RPMI7951 (cell line): ENCODE results near the gene ZDHHC14. TPM values are rescaled to one million over a fixed set of nuclear protein-coding genes. Genes with fewer than 3 reads are reported as not detected.
"Not testable (repeated sequence)": the region's sequence is repeated elsewhere in the genome, so short reads cannot be mapped to it uniquely, and the experiment has no call there.

Experiments
- DNase-seq: peaks from one replicate; pipeline ENCODE4 v3.0.0-alpha.2; 2012; ENCODE audit warnings: low read depth
- total RNA-seq: library from RNA; depleted of rRNA; stranded (reverse); fragments of >200 nt; shearing (Covaris generic); gene quantifications from 2 replicates; pipeline ENCODE4 v1.2.3, GENCODE V29; 2014

Gene ZDHHC14
- total RNA-seq, 1 experiment from 2014 or later = 1.8 TPM

DNA sequence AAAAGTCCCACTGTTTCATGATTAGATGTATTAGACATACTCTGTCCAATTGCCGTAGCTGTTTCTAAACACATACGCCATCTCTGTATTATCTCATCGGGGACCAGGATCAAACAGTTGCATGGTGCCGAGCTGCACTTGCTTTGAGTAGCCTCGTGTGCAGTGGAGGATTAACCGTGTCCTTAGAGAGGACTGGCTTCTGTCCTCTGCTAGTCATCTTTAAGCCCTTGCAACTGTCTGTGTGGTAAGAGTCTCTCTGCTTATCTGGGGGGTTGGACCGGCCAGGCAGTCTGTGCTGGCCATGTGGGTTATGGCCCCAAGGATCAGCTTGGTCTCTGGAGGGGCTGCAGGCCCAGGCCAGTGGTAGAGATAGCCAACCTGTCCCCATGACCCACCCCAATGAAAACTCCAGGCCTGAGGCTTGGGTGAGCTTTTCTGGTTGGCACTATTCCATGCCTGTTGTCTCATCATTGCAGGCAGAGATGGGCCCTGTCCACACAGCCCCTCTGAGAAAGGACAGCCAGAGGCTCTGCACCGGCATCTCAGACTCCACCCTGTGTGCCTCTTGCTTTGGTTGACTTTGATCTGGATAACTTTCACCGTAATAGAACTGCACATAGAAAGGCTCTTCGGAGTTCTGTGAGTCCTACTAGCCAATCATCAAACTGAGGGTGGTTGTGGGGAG lies 304.7 kb downstream of the ZDHHC14 start:
- no peak for DNase-seq

DNA sequence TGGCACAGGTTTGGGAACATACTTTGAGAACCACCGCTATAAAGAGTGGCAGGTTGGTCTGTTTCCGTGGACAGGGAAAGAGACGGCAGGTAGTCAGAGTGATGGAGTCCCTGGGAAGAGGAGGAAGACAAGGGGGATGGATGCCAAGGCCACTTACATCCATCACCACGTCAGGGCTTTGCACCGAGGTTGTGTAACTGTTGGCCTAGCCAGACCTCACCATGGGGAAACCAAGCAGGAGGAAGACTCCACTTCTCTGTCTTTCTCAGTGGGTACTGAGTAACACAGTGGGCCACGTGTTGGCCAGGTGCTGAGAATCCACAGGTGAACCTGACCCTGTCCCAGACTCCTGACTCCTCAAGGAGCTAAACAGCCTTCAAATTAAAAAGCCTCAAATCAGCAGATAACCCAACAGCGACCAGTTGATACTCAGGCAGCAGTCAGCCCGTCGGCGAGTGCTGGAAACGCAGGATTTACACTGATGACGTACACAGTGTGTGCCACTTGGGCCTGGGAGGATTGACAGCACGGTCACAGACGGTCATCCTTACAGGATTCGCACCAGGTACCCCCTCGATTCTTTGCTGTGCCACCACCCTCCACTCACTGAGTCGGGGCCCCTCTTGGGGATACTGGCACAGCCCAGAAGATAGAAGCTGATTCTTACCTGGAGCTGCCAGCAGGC lies 307.4 kb downstream of the ZDHHC14 start:
- no peak for DNase-seq

DNA sequence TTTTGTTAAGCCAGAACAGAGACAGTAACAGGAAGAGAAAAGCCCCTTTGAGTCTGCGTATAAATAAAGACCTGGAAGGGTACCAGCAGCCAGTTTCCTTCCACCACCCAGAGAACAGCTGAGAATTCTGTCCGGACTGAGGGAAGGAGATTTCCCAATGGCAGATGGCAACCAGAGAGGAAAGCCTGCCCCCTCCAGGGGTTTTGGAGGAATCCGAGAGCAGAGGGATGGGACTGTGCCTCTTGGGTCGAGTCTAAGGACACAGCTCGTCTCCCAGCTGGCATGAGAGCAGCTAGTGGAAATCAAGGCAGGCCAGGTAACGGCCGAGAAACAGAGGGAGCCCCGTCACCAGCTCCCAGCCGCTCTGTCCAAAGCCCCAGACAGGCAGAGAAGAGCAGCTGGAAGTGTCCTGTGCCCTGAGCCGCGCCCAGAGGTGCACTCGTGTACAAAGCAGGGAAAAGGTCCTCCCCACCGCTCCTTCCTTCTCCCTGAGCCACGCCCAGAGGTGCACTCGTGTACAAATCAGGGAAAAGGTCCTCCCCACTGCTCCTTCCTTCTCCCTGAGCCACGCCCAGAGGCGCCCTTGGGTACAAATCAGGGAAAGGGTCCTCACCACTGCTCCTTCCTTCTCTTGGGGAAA lies 308.1 kb downstream of the ZDHHC14 start:
- DNase-seq = no peak

DNA sequence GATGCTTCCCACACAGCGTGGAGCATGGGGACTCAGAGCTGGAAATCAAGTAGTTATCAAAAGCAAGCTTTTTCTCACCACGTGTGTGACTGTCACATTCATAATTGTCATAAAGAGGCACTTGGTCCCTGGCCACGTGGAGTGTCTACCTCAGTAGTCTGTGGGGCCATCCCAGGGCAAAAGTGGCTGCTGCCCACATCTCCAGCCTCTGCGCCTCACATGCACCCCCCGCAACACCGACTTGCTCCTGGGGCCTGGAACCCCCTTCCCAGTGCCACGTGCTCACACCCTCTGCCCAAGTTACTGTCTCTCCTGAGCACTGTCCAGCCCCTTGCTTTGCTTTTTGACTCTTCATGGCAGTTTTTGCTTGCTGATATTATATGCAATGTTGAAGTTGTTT lies 308.9 kb downstream of the ZDHHC14 start:
- no peak for DNase-seq

DNA sequence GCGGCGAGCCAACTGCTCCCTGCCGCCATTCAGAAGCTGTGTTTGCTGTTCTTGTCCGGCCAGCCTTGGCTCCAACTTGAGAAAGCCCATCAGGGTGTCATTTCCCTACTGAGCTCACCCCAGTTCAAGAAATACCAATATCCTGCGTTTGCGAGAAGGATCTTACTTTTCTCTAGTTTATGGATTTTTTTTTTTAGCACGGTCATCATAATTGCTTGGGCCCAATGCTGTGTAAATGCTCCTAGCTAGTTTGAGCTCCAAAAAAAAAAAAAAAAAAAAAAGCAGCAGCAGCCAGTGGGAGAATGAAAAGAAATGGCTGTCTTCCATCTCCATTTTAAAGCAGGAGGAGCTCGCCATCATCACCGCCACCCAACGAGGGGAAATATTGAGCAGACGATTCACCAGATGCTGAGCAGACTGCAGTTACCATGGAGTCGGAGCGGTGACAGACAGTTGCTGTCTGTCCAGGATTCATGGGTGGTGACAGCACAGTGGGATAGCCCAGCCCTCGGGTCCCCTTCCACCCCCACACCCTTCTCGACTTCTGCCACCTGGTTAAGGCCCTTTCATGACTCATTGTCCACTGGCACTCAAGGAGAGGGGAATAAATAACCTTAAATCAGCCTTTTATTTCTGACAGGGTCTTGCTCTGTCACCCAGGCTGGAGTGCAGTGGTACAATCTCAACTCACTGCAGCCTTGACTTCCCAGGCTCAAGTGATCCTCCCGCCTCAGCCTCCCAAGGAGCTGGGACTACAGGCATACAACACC lies 309.6 kb downstream of the ZDHHC14 start:
- no peak for DNase-seq

DNA sequence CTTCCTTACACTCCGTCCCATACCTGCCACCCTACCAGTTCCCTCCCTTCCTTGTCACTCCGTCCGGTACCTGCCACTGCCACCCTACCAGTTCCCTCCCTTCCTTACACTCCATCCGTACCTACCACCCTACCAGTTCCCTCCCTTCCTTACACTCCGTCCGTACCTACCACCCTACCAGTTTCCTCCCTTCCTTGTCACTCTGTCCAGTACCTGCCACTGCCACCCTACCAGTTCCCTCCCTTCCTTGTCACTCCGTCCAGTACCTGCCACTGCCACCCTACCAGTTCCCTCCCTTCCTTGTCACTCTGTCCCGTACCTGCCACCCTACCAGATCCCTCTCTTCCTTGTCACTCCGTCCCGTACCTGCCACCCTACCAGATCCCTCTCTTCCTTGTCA lies 310.6 kb downstream of the ZDHHC14 start:
- DNase-seq = not testable (repeated sequence)

DNA sequence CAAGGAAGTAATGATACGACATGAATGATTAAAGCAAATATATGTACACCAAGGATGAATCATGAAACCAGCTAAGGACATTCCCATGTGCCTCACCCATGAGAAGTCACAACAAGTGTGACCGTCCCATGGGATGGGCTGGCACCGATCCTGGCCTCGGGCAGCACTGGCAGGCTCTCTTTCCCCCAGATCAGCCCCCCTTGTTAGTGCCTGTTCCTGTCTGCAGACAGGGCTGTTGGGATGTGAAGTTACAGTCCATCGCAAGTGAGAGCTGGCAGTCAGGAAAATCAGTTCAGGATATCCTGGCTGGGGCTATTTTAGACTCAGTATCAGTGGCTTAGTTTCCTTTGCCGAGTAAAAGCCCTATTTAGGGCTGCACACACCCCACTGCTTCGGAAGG lies 312.9 kb downstream of the ZDHHC14 start:
- DNase-seq = no peak

DNA sequence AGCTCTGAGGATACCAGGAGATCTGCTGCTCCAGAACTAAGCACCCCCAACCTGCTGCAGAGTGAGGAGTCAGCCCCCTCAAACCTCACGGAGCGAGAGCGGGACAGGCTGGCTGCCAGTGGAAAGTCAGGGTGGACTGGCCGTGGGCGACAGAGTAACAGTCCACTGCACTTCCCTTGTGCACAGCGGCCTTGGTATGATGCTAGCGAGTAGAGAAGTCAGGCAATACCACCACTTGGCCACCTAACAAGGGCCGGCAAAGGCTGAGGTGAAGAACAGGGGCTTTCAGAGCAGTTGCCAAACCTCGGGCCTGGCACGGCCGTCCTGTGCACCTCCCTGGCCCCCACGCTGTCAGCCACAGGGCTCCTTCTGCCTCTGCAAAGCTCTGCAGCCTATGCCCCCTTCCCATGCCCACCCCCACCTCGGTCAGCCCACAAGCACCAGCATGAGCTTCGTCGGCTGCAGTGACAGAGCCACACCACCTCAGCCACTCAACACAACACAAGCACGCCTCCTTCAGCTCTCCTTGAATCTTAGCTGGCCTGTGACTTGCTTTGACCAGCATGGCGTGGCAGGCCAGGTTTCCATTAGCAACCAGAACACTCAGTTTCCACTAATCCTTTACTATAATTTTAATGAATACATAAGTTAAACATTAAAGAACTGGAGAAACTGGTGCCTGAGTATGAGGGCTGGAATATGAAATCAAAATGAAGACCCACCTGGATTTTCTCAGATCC lies 314.5 kb downstream of the ZDHHC14 start:
- no peak for DNase-seq

DNA sequence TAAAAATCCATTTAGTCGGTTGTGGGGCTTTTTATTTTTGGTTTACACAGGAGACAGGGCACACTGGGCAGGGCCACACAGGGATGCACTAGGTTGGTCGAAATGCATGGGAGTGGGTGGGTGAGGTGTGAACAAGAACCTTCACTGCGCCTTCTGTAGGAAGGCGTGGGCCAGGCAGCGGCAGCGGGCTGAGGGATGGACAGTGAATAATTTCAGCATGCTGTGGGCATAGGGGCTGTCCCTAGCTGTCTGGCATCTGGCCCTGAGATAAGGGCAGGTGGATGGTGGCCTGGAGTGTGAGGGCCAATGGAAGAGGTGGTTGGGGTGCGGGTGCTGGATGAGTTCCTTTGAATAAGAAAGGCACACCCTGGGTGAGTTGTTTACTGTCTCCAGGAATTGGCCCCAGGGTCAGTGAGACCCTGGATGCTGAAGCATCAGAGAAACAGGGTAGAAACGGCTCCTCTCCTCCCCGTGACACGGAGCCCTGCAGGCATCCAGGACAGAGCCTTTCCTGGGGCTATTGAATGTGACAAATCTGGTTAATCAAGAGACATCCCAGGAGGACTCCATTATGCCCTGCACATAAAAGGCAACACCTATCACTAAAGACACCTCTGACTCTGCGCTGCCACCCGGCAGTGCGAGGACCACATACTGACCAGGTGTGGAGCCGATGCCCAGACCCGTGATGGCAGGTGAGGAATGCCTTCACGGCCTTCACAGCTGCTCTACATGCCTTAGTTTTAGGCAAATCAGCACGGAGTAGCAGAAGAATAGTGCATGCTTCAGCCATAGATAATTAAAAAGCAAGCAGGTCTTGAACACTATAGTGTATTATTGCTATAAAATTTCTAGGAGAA lies 319.0 kb downstream of the ZDHHC14 start:
- no peak for DNase-seq

DNA sequence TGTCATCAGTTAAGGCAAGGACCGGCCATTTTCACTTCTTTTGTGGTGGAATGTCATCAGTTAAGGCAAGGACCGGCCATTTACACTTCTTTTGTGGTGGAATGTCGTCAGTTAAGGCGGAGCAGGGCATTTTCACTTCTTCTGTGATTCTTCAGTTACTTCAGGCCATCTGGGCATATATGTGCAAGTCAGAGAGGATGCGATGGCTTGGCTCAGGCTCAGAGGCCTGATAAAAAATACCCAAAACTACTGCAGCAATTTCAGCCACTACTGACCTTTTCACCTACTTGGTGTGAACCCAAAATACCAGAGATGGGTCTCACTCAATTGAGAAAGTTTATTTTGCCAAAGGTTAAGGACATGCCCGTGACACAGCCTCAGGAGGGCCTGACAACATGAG lies 325.4 kb downstream of the ZDHHC14 start:
- not testable (repeated sequence) for DNase-seq

DNA sequence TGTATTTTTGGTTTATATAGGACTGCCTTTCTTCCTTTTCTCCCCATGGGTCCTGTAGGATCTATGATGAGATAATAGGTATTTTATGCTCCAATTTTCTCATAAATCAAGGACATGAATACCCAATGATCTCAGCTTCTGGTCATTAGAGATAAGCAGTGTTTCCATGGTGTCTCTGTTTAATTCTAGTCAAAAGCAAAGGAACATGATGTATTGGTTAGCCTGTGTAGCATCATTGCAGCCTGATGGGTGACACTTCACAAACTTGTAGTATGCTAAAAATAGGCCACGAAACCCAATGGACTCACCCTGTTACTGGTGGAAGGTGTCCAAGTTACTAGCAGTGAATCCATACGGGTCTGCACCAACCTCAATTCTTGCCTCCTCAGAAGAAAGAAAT lies 325.9 kb downstream of the ZDHHC14 start:
- DNase-seq = no peak

DNA sequence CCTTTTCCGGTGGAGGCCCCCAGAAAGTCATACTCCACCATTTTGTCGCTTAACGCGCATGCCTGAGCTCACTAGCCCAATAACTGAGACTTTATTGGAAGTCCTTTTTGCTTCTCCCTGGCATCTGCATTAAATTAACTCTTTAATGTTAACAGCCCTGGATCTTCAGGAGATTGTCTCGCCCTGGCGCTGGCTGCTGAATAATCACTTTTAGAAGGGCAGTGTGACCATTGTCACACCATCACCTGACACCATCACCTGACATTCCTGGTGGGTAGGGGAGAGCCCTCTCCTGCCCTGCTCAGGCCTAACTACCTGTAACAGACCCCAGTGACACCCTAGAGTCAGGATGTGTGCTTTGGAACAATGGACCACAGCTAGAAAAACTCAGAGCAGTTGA lies 326.6 kb downstream of the ZDHHC14 start:
- no peak for DNase-seq

DNA sequence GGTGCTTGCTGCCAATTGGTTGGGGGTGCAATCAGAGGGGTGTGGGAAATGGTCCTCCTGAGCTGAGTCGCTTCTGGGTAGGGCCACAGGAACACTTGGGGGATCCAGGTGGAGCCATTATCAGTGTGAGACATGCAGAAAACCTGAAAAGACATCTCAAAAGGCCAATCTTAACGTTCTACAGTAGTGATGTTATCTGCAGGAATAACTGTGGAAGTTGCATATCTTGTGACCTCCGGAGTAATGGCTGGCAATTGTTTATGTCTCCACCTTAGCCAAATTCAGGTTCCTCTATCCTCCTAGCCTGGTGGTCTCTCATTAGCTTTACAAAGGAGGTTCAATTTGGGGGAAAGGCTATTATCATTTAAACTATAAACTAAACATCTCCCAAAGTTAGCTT lies 327.2 kb downstream of the ZDHHC14 start:
- no peak for DNase-seq

DNA sequence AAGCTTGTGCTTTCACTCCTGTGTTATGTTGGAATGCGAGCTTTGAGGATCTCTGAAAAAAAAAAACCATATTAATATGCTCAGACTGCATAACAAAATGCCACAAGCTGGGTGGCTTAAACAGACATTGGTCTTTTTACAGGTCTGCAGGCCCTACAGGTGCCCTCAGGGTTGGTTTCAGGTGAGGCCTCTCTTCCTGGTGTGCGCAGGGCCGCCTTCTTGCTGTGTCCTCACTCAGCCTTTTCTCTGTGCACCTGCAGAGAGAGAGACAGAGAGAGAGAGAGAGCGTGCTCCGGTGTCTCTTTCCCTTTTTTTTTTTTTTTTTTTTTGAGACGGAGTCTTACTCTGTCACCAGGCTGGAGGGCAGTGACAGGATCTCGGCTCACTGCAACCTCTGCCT lies 327.9 kb downstream of the ZDHHC14 start:
- no peak for DNase-seq

DNA sequence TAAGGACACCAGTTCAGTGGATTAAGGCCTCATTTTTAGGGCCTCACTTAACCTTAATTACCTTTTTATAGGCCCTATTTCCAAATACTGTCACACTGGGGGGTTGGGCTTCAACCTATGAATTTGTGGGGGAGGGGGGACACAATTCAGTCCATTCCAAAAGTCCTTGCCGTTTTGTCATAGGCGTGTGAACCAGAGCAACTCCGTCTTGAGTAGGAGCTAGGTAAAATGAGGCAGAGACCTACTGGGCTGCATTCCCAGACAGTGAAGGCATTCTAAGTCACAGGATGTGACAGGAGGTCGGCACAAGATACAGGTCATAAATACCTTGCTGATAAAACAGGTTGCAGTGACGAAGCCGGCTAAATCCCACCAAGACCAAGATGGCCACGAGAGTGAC lies 328.6 kb downstream of the ZDHHC14 start:
- DNase-seq = no peak

DNA sequence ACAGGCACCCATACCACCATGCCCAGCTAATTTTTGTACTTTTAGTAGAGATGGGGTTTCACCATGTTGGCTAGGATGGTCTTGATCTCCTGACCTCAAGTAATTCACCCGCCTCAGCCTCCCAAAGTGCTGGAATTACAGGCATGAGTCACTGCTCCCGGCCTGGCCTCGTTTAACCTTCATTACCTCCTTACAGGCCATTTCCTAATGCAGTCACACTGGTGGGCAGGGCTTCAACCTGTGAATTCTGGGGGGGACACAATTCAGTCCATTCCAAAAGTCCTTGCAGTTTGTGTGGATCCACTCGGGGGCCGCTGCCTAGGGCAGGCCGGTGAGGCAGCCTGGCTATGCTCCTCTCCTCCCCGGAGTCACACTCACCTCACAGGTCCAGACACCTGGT lies 329.6 kb downstream of the ZDHHC14 start:
- DNase-seq = no peak

DNA sequence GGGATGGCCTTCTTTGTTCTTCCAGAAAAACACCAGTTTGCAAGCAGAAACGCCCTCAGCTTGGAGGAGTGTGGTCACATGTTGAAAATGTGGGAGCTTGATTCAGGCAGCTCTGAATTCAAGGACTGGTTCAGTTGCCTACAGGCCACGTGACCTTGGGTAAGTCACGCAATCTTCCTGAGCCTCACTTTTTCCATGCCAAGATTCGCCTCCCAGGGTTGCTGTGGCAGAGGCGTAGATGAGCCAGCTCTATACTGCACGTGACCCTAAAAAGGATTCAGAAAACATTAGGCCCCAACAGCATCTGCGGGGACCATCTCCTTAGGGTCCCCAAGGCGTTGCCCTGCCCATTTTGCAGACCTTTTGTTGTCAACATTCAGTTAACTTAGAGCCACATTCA lies 330.1 kb downstream of the ZDHHC14 start:
- peak; percentile 32 for DNase-seq

DNA sequence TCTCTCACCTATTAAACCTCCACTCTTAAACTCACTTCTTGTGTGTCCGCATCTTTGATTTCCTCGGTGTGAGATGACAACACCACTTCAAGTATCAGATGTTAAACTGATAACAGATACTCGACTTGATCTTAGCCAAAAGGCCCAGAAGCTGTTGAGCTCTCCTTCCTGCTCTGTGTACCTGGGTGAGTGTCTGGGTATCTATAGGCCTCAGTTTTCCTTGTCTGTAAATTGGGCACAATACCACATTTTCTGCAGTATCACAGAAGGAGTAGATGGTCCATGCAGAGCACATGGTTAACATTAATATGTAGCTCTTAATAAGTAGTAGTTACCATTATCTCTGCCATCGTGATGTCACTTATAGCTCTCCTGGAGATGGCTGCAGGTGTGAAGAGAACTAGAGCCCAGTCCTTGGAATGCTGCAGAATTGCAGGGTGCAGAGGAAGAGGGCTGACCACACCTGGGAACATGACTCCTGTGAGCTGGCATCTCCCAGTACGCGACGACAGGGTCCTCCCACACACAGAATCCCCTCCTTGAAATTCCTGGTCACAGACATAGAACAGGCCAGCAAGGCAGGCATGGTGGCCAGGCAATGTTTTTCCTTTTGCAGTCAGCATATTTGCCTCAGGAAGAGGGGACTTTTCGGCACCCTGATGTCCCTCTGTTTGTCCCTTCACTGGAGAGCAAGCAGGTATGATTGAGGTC lies 331.8 kb downstream of the ZDHHC14 start:
- no peak for DNase-seq

DNA sequence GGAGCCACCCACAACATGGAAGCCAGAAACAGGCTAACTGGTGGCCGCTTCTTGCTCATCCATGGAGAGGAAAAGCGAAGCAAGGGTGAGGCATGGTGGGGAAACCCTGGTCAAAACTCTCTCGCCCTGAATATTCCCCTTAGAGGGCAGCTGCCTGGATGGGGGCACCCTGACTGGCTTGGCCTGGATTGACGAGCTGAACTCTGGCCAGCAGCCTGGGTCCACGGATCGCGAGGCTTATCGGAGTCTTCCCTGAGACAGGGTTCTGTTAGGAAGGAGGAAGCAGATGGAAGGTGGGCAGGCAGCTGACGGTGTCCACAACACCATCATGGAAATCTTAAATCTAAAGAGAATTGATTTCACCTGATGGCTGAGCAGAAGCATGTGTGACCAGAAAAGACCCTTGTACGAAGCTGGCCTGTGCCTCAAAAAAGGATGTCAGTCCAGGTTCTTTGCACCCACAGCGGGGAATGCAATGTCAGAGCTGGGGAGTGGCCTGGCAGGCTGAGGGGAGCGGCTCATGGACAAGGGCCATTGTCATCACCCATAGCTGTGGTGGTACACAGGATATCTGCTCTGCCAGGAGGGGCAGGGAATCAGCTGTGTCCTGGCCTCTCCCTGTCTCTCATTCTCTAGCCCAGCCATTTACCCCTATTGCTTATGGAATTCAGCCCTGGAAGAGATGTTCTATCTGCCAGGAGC lies 332.6 kb downstream of the ZDHHC14 start:
- DNase-seq = no peak

DNA sequence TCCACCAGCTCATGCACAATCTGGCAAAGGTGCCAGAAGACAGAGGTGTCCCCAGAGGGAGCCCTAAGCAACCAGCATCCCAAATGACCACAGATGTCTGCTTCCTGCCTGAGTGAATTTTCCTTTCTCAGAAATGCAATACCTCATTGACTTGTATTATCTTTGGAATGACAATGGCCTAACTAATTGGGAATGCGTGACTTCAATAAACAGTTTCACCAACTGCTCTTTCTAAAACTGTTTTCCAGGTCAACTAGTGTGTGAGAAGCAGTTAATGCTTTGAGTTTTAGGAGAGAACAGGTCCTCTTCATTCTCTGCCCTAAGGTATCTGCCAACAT lies 333.1 kb downstream of the ZDHHC14 start:
- DNase-seq = peak; percentile 49
